Measurements from ENCODE around the gene PLXNC1.

GRCh38 chr12:94149781-94150239 lies 1.4 kb downstream of the PLXNC1 start:
- TF ChIP-seq CTCF (conservative IDR thresholded peaks at IDR 0.05 in 1 of 2, IDR thresholded peaks at IDR 0.05 in 1 of 2; ENCODE audit: low read depth in 1 of 2, low read length in 2 of 2) = no peak
- TF ChIP-seq EZH2 (IDR thresholded peaks at IDR 0.05; ENCODE audit: low read length, missing control alignments) = peak; percentile 43

Measured in fibroblast of lung (primary cell).